Measurements from ENCODE around the gene TCL1B.
"Not testable (repeated sequence)": the region's sequence is repeated elsewhere in the genome, so short reads cannot be mapped to it uniquely, and the experiment has no call there.

Gene TCL1B

GRCh38 chr14:95659293-95659989, 26.8 kb upstream of the TCL1B start:
- no peaks in the 10 kb centered on the region for H3K36me3 ChIP-seq (ENCODE audit: insufficient read depth, low read length)

DNA sequence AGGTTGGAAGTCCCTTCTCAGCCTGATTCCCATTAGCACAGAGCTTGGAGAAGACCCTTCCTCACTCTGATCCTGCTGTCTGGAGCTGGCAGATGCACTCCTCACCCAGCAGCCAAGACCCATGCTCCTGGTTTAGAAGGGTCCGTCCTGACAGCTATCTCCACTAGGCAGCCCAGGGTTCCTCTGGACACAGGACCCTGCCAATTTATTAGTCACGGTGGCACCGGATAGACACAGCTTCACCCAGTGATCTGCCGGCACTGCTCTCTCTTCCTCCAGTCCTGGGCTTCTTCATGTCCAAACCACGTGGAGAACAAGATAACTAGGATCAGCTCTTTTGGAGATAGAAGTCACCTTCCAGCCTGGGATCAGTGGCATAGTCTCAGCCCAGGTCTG, 26.2 kb upstream of the TCL1B start:
- H3K27me3 ChIP-seq (ENCODE audit: control insufficient read depth in 1 of 2, insufficient read depth in 2 of 2, low read length in 2 of 2), result no peaks in the 10 kb centered on the region
- H3K9me3 ChIP-seq (ENCODE audit: low read length), result no peaks in the 10 kb centered on the region
- H3K4me3 ChIP-seq (ENCODE audit: low read depth in 1 of 2, low read length in 2 of 2), result no peak overlapping the region
- no peaks in the 10 kb centered on the region for H3K36me3 ChIP-seq (ENCODE audit: insufficient read depth, low read length)
- H3K4me1 ChIP-seq (ENCODE audit: insufficient read depth, low read length), result no peaks in the 10 kb centered on the region
- H3K9ac ChIP-seq (ENCODE audit: low read length), result no peak overlapping the region
- no peak overlapping the region for H3K27ac ChIP-seq (ENCODE audit: low read depth, low read length)

More at GRCh38 chr14:95659293-95659989, 26.8 kb upstream of the TCL1B start:
- H3K27ac ChIP-seq (ENCODE audit: low read depth, low read length), result no peak overlapping the region
- H3K9me3 ChIP-seq (ENCODE audit: low read length), result no peaks in the 10 kb centered on the region
- no peaks in the 10 kb centered on the region for H3K4me1 ChIP-seq (ENCODE audit: insufficient read depth, low read length)
- no peaks in the 10 kb centered on the region for H3K27me3 ChIP-seq (ENCODE audit: control insufficient read depth in 1 of 2, insufficient read depth in 2 of 2, low read length in 2 of 2)
- no peak overlapping the region for H3K9ac ChIP-seq (ENCODE audit: low read length)
- H3K4me3 ChIP-seq (ENCODE audit: low read depth in 1 of 2, low read length in 2 of 2), result no peak overlapping the region

DNA sequence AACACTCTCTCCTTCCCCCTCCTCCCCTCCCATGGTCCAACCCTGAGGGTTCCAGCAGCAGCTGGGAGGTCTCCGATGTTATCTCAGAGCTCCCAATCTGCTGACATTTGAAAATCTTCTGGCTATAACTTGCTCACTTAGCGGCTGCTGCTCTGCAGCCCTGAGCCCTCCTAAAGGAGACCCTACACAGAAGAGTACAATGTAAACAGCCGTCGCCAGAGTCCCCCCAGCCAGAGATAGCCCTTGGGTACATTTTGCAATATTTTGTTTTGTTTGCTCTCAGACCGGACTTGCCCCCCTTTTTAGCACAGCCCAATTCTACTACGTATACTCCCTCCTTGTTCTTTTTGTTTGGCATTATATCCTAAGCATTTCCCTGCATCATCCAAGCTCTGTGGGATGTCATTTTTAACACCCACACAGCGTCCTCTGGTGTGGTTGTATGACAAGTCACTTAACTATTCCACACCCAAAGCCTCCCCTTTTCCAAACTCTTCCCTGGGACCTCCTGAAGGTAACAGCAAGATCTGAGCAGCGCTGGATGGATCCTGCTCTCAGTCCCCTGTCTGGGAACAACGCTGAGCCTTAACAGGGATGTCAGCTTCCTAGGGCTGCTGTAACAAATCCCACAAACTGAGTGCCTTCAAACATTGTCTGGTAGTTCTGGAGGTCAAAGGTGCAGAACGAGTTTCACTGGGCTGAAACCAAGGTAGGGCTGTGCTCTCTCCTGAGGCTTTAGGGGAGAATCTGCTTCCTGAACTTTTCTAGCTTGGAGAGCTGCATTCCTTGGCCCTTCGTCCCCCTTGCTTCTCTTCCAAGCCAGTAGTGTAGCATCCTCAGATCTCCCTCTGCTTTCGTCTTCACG, 25.3 kb upstream of the TCL1B start:
- Histone ChIP-seq H3K27ac (ENCODE audit: low read depth, low read length) (no peak overlapping the region), H3K9ac (ENCODE audit: low read length) (no peak overlapping the region), H3K27me3 (ENCODE audit: control insufficient read depth in 1 of 2, insufficient read depth in 2 of 2, low read length in 2 of 2) (no peaks in the 10 kb centered on the region), H3K4me3 (ENCODE audit: low read depth in 1 of 2, low read length in 2 of 2) (no peak overlapping the region), H3K36me3 (ENCODE audit: insufficient read depth, low read length) (no peaks in the 10 kb centered on the region), H3K4me1 (ENCODE audit: insufficient read depth, low read length) (no peaks in the 10 kb centered on the region), H3K9me3 (ENCODE audit: low read length) (no peaks in the 10 kb centered on the region)

GRCh38 chr14:95662376-95663186, 23.6 kb upstream of the TCL1B start:
- H3K9ac ChIP-seq (ENCODE audit: low read length), result no peak overlapping the region
- peaks cover 0 to 5% of the 10 kb centered on the region in 2 donors for H3K27me3 ChIP-seq (ENCODE audit: control insufficient read depth in 1 of 2, insufficient read depth in 2 of 2, low read length in 2 of 2)
- no peaks in the 10 kb centered on the region for H3K36me3 ChIP-seq (ENCODE audit: insufficient read depth, low read length)
- no peak overlapping the region for H3K4me3 ChIP-seq (ENCODE audit: low read depth in 1 of 2, low read length in 2 of 2)
- H3K9me3 ChIP-seq (ENCODE audit: low read length), result no peaks in the 10 kb centered on the region
- H3K4me1 ChIP-seq (ENCODE audit: insufficient read depth, low read length), result no peaks in the 10 kb centered on the region
- H3K27ac ChIP-seq (ENCODE audit: low read depth, low read length), result no peak overlapping the region

DNA sequence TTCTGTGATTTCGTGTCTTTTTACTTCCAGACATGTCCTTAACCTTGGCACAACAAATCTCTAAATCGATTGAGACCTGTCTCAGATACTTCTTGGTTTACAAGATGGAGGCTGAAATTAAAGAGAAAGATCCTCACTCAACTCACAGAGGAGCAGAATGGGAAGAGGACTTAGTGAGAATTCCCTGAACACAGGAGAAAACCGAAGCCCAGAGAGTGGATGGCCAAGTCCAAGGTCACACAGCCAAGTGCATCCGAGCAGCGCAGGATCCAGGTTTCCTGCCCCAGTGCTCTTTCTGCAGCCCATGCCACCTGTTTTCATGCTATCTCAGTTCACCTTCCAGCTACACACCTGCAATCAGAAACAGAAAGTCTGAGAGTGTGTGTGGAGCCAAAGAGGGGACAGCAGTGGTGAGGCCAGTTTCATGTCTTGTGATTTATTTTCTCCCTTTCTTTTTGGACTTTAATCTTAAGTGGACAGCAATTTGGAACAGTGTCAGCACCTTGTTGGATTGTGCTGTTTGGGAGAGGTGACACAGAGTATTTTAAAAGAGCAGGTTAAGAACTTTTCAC, 22.9 kb upstream of the TCL1B start:
- no peak overlapping the region for H3K27ac ChIP-seq (ENCODE audit: low read depth, low read length)
- H3K4me3 ChIP-seq (ENCODE audit: low read depth in 1 of 2, low read length in 2 of 2), result no peak overlapping the region

GRCh38 chr14:95664066-95664465, 22.2 kb upstream of the TCL1B start:
- Histone ChIP-seq H3K4me1 (ENCODE audit: insufficient read depth, low read length) (no peaks in the 10 kb centered on the region), H3K27ac (ENCODE audit: low read depth, low read length) (no peak overlapping the region)

More for the DNA sequence above, 22.9 kb upstream of the TCL1B start:
- no peak overlapping the region for H3K9ac ChIP-seq (ENCODE audit: low read length)
- H3K4me1 ChIP-seq (ENCODE audit: insufficient read depth, low read length), result no peaks in the 10 kb centered on the region
- H3K36me3 ChIP-seq (ENCODE audit: insufficient read depth, low read length), result no peaks in the 10 kb centered on the region
- no peaks in the 10 kb centered on the region for H3K9me3 ChIP-seq (ENCODE audit: low read length)
- H3K27me3 ChIP-seq (ENCODE audit: control insufficient read depth in 1 of 2, insufficient read depth in 2 of 2, low read length in 2 of 2), result peaks cover 0 to 5% of the 10 kb centered on the region in 2 donors

GRCh38 chr14:95664546-95664945, 21.7 kb upstream of the TCL1B start:
- Histone ChIP-seq H3K27ac (ENCODE audit: low read depth, low read length) (no peak overlapping the region), H3K27me3 (ENCODE audit: control insufficient read depth in 1 of 2, insufficient read depth in 2 of 2, low read length in 2 of 2) (peaks cover 0 to 5% of the 10 kb centered on the region in 2 donors), H3K4me1 (ENCODE audit: insufficient read depth, low read length) (no peaks in the 10 kb centered on the region), H3K4me3 (ENCODE audit: low read depth in 1 of 2, low read length in 2 of 2) (no peak overlapping the region), H3K9ac (ENCODE audit: low read length) (no peak overlapping the region), H3K9me3 (ENCODE audit: low read length) (no peaks in the 10 kb centered on the region), H3K36me3 (ENCODE audit: insufficient read depth, low read length) (no peaks in the 10 kb centered on the region)

More at GRCh38 chr14:95664066-95664465, 22.2 kb upstream of the TCL1B start:
- no peaks in the 10 kb centered on the region for H3K9me3 ChIP-seq (ENCODE audit: low read length)
- H3K9ac ChIP-seq (ENCODE audit: low read length), result no peak overlapping the region
- peaks cover 0 to 5% of the 10 kb centered on the region in 2 donors for H3K27me3 ChIP-seq (ENCODE audit: control insufficient read depth in 1 of 2, insufficient read depth in 2 of 2, low read length in 2 of 2)
- no peak overlapping the region for H3K4me3 ChIP-seq (ENCODE audit: low read depth in 1 of 2, low read length in 2 of 2)
- no peaks in the 10 kb centered on the region for H3K36me3 ChIP-seq (ENCODE audit: insufficient read depth, low read length)

DNA sequence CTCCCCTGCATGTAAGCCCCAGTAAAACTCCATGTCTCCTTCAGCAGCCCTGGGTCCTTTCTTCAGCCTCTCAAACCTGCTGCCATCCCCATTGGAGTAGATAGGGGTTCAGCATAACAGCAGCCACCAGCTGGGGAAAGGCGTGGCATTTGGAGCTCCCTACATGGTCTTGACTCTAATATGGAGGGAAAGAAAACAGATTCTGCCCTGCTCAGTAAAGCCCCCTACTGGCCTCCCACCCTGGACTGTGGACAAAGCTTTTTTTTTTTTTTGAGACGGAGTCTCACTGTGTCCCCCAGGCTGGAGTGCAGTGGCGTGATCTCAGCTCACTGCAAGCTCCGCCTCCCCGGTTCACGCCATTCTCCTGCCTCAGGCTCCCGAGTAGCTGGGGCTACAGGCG, 20.7 kb upstream of the TCL1B start:
- H3K36me3 ChIP-seq (ENCODE audit: insufficient read depth, low read length); H3K9me3 ChIP-seq (ENCODE audit: low read length); H3K4me3 ChIP-seq (ENCODE audit: low read depth in 1 of 2, low read length in 2 of 2); H3K9ac ChIP-seq (ENCODE audit: low read length); H3K4me1 ChIP-seq (ENCODE audit: insufficient read depth, low read length); H3K27ac ChIP-seq (ENCODE audit: low read depth, low read length); H3K27me3 ChIP-seq (ENCODE audit: control insufficient read depth in 1 of 2, insufficient read depth in 2 of 2, low read length in 2 of 2): not testable (repeated sequence)

GRCh38 chr14:95666450-95666849, 19.8 kb upstream of the TCL1B start:
- H3K9me3 ChIP-seq (ENCODE audit: low read length), result no peaks in the 10 kb centered on the region
- H3K27ac ChIP-seq (ENCODE audit: low read depth, low read length), result no peak overlapping the region
- no peak overlapping the region for H3K4me3 ChIP-seq (ENCODE audit: low read depth in 1 of 2, low read length in 2 of 2)
- no peak overlapping the region for H3K9ac ChIP-seq (ENCODE audit: low read length)
- H3K36me3 ChIP-seq (ENCODE audit: insufficient read depth, low read length), result no peaks in the 10 kb centered on the region
- H3K4me1 ChIP-seq (ENCODE audit: insufficient read depth, low read length), result no peaks in the 10 kb centered on the region
- H3K27me3 ChIP-seq (ENCODE audit: control insufficient read depth in 1 of 2, insufficient read depth in 2 of 2, low read length in 2 of 2), result peaks cover 0 to 5% of the 10 kb centered on the region in 2 donors

DNA sequence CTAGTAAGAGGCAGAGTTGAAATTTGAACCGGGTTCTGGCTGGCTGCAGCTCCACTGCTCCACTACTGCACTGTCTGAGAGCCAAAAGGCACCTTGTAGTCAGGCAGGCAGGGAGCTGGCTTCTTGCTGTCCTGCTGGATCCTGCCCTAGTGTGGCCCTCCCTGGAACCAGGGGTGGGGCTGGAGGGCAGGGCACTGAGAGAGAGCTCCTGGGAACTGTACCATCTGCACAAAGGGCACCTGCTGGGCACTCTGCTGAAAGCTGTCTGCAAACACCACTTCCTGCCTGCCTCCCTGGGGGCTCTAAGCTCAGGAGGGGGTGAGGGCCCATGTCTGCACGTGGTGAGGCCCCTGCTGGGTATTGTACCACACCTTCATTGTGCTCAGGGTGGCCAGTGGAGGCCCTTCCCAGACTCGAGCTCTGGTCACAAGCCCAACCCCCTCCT, 19.0 kb upstream of the TCL1B start:
- Histone ChIP-seq H3K27me3 (ENCODE audit: control insufficient read depth in 1 of 2, insufficient read depth in 2 of 2, low read length in 2 of 2) (peaks cover 0 to 5% of the 10 kb centered on the region in 2 donors), H3K9ac (ENCODE audit: low read length) (no peak overlapping the region), H3K9me3 (ENCODE audit: low read length) (no peaks in the 10 kb centered on the region), H3K4me1 (ENCODE audit: insufficient read depth, low read length) (no peaks in the 10 kb centered on the region), H3K4me3 (ENCODE audit: low read depth in 1 of 2, low read length in 2 of 2) (no peak overlapping the region), H3K36me3 (ENCODE audit: insufficient read depth, low read length) (no peaks in the 10 kb centered on the region), H3K27ac (ENCODE audit: low read depth, low read length) (no peak overlapping the region)
